OCI-LY3 (cell line): ENCODE data around the gene CCBE1.

Experiments used
- EZH2phosphoT487 ChIP-seq: fragments of 200-600 bp; shearing (Covaris generic); IDR thresholded peaks from 2 replicates; pipeline ENCODE4 v1.6.1; 2018; ENCODE audit warnings: antibody characterized with exemption, mixed run types, low read depth
- TF ChIP-seq, protein P1 (sequence below): fragments of 200-600, 300-600 bp; sonication (generic); IDR thresholded peaks from 2 replicates; pipeline ENCODE4 v1.5.1; 2014; ENCODE audit warnings: antibody characterized with exemption, low read length, low read depth

DNA sequence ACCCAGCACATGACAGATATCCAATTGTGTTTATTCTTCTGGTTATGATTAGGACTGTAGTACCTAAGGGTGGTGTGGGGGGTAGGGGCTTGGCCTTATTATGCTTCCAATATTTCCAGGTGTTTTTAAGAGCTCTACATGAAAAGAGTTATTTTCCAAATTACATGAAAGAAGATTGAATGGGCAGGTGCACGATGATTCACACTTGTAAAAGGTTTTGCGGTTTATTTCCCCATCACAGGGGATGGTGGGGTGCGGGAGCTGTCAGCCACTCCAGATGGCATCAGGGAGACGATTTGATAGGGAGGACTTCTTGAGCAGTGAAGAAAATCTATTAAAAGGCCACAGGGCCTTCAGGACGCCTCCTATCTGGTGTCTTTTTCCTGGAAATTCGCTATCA is 15.1 kb upstream of the CCBE1 start:
- TF ChIP-seq, protein P1, sequence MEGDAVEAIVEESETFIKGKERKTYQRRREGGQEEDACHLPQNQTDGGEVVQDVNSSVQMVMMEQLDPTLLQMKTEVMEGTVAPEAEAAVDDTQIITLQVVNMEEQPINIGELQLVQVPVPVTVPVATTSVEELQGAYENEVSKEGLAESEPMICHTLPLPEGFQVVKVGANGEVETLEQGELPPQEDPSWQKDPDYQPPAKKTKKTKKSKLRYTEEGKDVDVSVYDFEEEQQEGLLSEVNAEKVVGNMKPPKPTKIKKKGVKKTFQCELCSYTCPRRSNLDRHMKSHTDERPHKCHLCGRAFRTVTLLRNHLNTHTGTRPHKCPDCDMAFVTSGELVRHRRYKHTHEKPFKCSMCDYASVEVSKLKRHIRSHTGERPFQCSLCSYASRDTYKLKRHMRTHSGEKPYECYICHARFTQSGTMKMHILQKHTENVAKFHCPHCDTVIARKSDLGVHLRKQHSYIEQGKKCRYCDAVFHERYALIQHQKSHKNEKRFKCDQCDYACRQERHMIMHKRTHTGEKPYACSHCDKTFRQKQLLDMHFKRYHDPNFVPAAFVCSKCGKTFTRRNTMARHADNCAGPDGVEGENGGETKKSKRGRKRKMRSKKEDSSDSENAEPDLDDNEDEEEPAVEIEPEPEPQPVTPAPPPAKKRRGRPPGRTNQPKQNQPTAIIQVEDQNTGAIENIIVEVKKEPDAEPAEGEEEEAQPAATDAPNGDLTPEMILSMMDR: no peak
- no peak for TF ChIP-seq EZH2phosphoT487
